Measurements from ENCODE around the gene MERTK.
"Not testable (repeated sequence)": the region's sequence is repeated elsewhere in the genome, so short reads cannot be mapped to it uniquely, and the experiment has no call there.

Gene MERTK

DNA sequence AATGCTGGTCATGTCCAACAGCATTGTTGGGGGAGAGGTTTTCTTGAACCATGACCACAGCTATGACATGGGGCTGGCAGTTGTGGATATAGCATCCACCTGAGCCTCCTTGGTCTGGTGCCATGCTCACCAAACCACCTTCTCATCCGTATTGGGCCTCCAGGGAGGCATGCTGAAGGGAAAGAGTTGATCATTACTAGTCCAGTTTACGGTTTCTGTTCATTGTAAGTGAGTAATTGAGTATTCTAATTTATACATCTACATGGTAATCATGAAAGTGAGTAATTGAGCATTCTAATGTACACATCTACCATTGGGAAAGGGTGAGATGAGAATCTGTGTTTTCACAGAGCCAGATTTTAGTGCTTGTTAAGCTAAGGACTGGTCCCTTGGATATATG lies 163.4 kb downstream of the MERTK start:
- TF ChIP-seq, protein P1, sequence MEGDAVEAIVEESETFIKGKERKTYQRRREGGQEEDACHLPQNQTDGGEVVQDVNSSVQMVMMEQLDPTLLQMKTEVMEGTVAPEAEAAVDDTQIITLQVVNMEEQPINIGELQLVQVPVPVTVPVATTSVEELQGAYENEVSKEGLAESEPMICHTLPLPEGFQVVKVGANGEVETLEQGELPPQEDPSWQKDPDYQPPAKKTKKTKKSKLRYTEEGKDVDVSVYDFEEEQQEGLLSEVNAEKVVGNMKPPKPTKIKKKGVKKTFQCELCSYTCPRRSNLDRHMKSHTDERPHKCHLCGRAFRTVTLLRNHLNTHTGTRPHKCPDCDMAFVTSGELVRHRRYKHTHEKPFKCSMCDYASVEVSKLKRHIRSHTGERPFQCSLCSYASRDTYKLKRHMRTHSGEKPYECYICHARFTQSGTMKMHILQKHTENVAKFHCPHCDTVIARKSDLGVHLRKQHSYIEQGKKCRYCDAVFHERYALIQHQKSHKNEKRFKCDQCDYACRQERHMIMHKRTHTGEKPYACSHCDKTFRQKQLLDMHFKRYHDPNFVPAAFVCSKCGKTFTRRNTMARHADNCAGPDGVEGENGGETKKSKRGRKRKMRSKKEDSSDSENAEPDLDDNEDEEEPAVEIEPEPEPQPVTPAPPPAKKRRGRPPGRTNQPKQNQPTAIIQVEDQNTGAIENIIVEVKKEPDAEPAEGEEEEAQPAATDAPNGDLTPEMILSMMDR (IDR thresholded peaks at IDR 0.05; ENCODE audit: extremely low read depth, insufficient read depth, missing control alignments) = no peak
- in situ Hi-C loops (cut with MboI; ENCODE audit: low pct_unique_long_range_greater_than_20kb, low sequenced_read_pairs, unreplicated experiment) = no loop called here

DNA sequence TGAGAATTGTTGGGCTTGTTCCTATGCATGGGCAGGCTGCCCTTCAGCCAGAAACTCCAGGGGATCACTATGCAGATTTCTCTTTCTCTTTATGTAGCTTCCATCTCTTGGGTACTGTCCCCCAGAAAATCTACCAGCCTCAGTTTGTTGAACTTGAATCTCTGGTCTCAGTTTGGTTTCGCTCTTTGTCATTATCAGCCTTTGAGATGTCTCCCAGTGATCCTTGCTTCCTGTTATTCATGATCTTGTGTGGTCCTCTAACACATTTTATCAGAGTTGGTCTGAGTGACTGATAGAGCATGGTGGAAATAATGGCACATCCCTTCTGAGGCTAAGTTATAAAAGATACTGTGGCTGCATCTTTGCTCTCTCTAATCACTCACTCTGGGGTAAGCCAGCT lies 164.5 kb downstream of the MERTK start:
- TF ChIP-seq, protein P1 (IDR thresholded peaks at IDR 0.05; ENCODE audit: extremely low read depth, insufficient read depth, missing control alignments) = no peak
- in situ Hi-C loops (cut with MboI; ENCODE audit: low pct_unique_long_range_greater_than_20kb, low sequenced_read_pairs, unreplicated experiment) = no loop called here

More for the DNA sequence above, 163.4 kb downstream of the MERTK start:
- no peak for DNase-seq (ENCODE audit: low spot score)

DNA sequence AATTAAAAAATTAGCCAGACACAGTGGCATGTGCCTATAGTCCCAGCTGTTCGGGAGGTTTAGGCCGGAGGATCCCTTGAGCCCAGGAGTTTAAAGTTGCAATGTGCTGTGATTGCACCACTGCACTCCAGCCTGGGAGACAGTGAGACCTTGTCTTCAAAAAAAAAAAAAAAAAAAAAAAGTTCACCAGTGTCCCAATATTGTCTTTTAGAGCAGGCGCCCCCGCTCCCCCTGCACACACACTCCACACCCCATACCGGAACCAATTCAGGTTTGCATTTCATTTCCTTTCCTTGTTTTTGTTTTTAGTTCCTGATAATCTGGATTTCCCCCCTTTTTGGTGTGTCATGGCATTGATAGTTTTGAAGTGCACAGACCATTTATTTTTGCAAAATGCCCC lies 167.1 kb downstream of the MERTK start:
- no peak for DNase-seq (ENCODE audit: low spot score)
- in situ Hi-C loops (cut with MboI; ENCODE audit: low pct_unique_long_range_greater_than_20kb, low sequenced_read_pairs, unreplicated experiment) = no loop called here
- TF ChIP-seq, protein P1 (IDR thresholded peaks at IDR 0.05; ENCODE audit: extremely low read depth, insufficient read depth, missing control alignments) = no peak

More for the DNA sequence above, 164.5 kb downstream of the MERTK start:
- no peak for DNase-seq (ENCODE audit: low spot score)

DNA sequence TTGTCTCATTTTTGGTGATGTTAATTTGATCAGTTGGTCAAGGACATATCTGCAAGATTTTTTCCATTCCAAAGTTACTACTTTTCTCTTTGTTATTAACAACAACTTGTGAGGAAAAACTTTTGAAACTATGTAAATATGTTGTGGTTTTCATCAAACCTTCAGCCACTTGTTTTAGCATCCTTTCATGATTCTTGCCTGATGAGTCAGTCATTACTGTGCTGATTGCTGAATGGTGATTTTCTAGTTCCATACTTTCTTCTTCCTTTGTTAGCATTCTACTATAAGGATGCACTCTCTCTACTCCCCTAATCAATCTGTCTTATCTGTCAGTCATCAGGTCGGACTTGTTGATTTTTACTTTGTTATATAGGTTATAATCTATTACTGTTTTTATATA lies 167.6 kb downstream of the MERTK start:
- in situ Hi-C loops (cut with MboI; ENCODE audit: low pct_unique_long_range_greater_than_20kb, low sequenced_read_pairs, unreplicated experiment) = no loop called here
- TF ChIP-seq, protein P1 (IDR thresholded peaks at IDR 0.05; ENCODE audit: extremely low read depth, insufficient read depth, missing control alignments) = no peak
- peak; percentile 40 for DNase-seq (ENCODE audit: low spot score)

DNA sequence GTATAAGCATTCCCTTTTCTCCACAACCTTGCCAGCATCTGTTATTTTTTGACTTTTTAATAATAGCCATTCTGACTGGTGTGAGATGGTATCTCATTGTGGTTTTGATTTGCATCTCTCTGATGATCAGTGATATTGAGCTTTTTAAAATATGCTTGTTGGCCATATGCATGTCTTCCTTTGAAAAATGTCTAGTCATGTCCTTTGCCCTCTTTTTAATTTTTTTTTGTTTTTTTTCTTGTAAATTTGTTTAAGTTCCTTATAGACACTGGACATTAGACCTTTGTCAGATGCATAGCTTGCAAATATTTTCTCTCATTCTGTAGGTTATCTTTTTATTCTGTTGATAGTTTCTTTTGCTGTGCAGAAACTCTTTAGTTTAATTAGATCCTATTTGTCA lies 171.4 kb downstream of the MERTK start:
- DNase-seq (ENCODE audit: low spot score); in situ Hi-C loops (cut with MboI; ENCODE audit: low pct_unique_long_range_greater_than_20kb, low sequenced_read_pairs, unreplicated experiment): not testable (repeated sequence)

DNA sequence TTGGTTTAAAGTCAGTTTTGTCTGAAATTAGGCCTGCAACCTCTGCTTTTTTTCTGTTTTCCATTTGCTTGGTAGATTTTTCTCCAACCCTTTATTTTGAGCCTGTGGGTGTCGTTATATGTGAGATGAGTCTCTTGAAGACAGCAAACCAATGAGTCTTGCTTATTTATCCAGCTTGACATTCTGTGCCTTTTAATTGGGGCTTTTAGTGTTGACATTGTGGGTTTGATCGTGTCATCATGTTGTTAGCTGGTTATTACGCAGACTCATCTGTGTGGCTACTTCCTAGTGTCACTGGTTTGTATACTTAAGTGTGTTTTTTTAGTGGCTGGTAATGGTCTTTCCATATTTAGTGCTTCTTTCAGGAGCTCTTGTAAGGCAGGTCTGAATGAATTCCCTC lies 175.5 kb downstream of the MERTK start:
- TF ChIP-seq, protein P1 (IDR thresholded peaks at IDR 0.05; ENCODE audit: extremely low read depth, insufficient read depth, missing control alignments) = no peak
- no peak for DNase-seq (ENCODE audit: low spot score)
- in situ Hi-C loops (cut with MboI; ENCODE audit: low pct_unique_long_range_greater_than_20kb, low sequenced_read_pairs, unreplicated experiment) = no loop called here

DNA sequence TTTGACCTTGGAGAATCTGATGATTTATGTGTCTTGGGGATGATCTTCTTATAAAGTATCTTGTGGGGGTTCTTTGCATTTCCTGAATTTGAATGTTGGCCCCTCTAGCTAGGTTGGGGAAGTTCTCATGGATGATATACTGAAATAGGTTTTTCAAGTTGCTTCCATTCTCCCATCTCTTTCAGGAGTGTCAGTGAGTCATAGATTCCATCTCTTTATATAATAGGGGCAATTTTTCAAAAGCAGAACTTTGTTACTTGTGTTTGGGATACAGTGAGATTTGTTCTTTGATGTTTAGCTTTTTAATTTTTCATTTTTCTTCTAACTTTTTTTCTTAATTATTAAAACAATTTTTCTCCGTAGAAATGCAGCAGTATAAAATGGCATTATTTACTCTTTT lies 176.1 kb downstream of the MERTK start:
- TF ChIP-seq, protein P1 (IDR thresholded peaks at IDR 0.05; ENCODE audit: extremely low read depth, insufficient read depth, missing control alignments) = no peak
- no peak for DNase-seq (ENCODE audit: low spot score)
- in situ Hi-C loops (cut with MboI; ENCODE audit: low pct_unique_long_range_greater_than_20kb, low sequenced_read_pairs, unreplicated experiment) = no loop called here
